ENCODE data around the gene SNX20.

Gene SNX20

GRCh38 chr16:50696575-50697420 is 15.7 kb upstream of the SNX20 start:
- peak; percentile 63 to 79 for DNase-seq
- TF ChIP-seq GATA1 (IDR thresholded peaks at IDR 0.05; ENCODE audit: low read depth, low read length) (no peak), POLR2A (IDR thresholded peaks at IDR 0.05; ENCODE audit: low read length) (no peak)

- no peak for DNase-seq
- TF ChIP-seq GATA1 (IDR thresholded peaks at IDR 0.05; ENCODE audit: low read depth, low read length) (no peak), POLR2A (IDR thresholded peaks at IDR 0.05; ENCODE audit: low read length) (no peak)
Measured at GRCh38 chr16:50696126-50696525, 15.0 kb upstream of the SNX20 start.

DNA sequence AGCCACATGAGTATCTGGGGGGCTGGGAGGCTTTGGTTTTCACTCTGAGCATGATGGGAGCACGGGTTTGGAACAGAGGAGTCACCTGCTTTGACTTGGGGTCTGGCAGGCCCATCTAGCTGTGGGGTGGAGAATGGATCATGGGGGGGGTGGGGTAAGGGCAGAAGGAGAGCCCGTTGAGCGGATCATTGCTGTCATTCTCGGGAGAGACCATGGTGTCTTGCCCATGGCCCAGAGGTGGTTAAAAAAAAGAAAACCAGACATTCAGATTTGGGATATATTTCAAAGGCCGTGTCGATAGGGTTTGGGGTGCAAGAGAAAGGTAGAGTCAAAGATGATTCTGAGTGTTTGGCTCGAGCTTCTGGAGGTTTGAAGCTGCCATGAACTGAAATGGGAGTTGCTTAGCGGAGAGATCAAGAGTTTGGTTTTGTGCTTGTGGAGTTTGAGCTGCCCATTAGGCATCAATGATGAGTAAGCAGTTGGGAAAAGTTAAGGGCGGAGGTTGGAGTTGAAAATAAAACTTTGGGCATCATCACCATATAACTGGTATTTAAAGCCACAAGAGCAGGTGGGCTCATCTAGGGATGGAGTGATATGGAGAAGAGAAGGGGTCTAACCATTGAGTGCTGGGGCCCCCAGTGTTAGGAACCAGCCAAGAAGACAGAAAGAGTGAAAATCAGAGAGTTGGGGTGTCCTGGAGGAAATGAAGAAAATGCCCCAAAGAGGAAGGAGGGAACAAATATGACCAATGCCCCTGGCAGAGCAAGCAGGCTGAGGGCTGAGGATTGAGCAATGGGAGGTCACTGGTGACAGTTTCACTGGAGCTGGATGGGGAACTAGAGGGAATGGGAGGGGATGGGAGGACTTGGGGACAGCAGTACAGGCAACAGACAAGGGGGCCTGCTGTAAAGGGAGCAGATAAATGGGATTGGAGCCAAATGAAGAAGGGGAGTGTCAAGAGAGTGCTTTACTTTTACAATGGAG is 14.2 kb upstream of the SNX20 start:
- DNase-seq: no peak

DNA sequence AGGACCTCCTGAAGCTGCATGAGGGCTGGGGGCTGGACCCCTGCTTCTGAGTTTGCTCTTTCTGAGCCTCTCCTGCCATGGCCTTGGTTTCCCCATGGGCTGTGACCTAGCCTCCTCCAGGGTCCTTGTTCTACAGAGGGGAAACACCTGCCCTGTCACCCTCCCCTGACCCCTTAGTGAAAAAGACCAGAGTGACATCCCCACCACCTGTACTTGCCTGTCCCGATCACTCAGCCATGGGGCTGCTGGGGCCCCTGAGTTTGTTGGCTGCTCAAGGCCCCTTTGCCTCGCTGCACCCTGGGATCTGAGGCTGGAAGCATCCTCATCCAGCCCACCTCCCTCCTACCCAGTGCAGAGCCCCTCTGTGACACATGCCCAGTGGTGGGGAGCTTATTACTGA is 13.1 kb upstream of the SNX20 start:
- DNase-seq: no peak
- no peak for TF ChIP-seq GATA1 (IDR thresholded peaks at IDR 0.05; ENCODE audit: low read depth, low read length)
- TF ChIP-seq POLR2A (IDR thresholded peaks at IDR 0.05; ENCODE audit: low read length): no peak

More for the DNA sequence above, 14.2 kb upstream of the SNX20 start:
- no peak for TF ChIP-seq GATA1 (IDR thresholded peaks at IDR 0.05; ENCODE audit: low read depth, low read length)
- no peak for TF ChIP-seq POLR2A (IDR thresholded peaks at IDR 0.05; ENCODE audit: low read length)

DNA sequence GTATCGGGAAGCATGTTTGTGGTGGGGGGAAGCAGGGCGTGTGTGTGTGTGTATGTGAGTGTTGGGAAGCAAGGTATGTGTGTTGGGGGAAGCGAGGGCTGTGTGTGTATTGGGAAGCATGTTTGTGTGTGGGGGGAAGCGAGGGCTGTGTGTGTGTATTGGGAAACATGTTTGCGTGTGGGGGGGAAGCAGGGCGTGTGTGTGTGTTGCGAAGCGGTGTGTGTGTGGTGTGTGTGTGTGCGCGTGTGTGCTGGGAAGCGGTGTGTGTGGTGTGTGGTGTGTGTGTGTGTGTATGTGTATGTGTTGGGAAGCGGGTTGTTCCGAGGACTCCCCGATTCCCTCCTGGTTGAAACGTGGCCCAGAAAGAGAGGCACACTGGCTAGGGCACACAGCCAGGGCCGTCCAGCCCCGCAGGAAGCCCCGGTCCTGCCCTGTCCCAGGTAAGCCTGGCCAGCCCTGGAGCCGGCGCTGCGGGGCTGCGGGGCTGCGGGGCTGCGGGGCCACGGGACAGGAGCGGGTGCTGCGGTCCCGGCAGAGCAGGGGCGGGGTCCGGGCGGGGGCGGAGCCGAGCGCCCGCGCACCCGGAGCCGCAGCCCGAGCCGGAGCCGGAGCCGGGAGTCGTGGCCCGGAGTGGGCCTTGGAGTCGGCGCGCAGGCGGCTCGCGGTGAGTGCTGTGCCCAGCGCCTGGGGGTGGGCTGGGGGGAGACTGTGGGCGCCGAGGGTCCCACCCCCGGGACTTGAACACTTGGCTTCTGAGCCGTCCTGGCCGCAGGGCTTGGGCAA is 12.1 kb upstream of the SNX20 start, which contains the start of gene NOD2:
Gene NOD2, plus strand, starts transcription at position 608 of the 783 bp plus-strand sequence. CDS start 5,890 bp downstream, outside the sequence.
- DNase-seq: no peak
- TF ChIP-seq POLR2A (IDR thresholded peaks at IDR 0.05; ENCODE audit: low read length) (no peak), GATA1 (IDR thresholded peaks at IDR 0.05; ENCODE audit: low read depth, low read length) (no peak)

GRCh38 chr16:50692644-50692998 is 11.5 kb upstream of the SNX20 start:
- DNase-seq: no peak
- TF ChIP-seq POLR2A (IDR thresholded peaks at IDR 0.05; ENCODE audit: low read length) (no peak), GATA1 (IDR thresholded peaks at IDR 0.05; ENCODE audit: low read depth, low read length) (no peak)

DNA sequence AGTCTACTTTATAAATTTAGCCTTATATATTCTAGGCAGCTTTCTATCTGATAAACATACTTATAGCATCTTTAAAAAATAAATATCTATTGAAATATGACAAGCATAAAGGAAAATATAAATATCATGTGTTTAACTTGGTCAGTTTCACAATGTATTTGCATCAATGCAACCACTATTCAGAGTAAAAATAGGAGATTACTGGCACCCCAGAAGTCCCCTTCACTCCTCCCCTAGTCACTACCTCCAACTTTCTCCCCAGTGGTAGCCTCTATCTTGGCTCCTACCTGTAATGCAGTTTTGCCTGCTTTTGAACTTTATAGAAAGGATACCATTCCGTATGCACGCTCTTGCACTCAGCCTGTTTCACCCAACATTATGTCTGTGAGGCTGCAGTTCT is 9.1 kb upstream of the SNX20 start:
- no peak for TF ChIP-seq GATA1 (IDR thresholded peaks at IDR 0.05; ENCODE audit: low read depth, low read length)
- no peak for TF ChIP-seq POLR2A (IDR thresholded peaks at IDR 0.05; ENCODE audit: low read length)
- no peak for DNase-seq

GRCh38 chr16:50688867-50689266 is 7.8 kb upstream of the SNX20 start:
- no peak for TF ChIP-seq GATA1 (IDR thresholded peaks at IDR 0.05; ENCODE audit: low read depth, low read length)
- TF ChIP-seq POLR2A (IDR thresholded peaks at IDR 0.05; ENCODE audit: low read length): no peak
- DNase-seq: no peak

DNA sequence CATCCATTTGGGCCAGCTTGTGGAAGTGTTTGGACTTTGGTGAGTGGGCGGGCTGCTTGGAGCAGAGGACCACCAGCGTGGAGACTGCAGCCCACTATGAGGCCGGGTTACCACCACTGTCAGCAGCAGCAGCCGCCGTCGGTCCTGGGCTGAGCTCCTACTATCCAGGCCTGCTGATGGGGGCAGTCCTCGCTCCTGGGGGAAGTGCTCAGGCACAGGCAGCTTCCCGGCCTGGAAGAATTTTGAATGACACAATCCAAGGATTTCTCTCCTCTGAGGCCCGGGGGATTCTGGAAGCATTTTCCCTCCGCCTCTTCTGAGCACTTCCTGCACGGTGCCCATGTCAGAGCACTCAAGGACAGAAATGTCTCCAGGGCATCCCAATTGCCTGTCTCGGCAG is 7.0 kb upstream of the SNX20 start:
- no peak for TF ChIP-seq GATA1 (IDR thresholded peaks at IDR 0.05; ENCODE audit: low read depth, low read length)
- no peak for TF ChIP-seq POLR2A (IDR thresholded peaks at IDR 0.05; ENCODE audit: low read length)
- DNase-seq: no peak

DNA sequence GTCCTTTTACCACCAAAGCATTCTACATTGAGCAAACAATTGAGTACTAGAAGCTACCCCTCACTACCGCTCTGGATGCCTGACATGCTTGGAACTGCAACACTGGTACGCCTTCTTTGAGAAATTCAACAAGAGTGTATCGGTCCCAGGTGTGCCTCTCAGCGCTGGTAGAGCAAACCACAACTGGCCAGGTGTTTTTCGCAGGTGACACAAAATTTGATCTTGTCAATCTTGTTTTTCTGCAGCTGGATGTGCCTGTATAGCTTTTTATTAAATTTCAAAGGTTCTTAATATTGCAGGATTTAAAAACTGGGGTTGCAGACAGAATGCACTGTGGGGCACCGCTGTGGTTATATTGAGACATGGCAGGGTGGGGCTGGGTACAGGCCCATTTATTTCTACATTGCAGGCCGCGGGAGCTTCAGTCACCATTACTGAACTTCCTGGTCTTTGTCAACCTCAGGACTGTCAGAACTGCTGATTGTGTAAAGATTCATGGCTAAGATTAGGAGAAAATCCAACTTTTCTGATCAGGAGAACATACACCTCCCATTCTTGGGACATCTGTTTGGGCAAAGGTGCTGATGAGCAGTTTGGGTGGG is 4.5 kb upstream of the SNX20 start:
- no peak for TF ChIP-seq POLR2A (IDR thresholded peaks at IDR 0.05; ENCODE audit: low read length)
- TF ChIP-seq GATA1 (IDR thresholded peaks at IDR 0.05; ENCODE audit: low read depth, low read length): no peak
- no peak for DNase-seq

- no peak for DNase-seq
- TF ChIP-seq POLR2A (IDR thresholded peaks at IDR 0.05; ENCODE audit: low read length) (no peak), GATA1 (IDR thresholded peaks at IDR 0.05; ENCODE audit: low read depth, low read length) (no peak)
Measured at GRCh38 chr16:50684823-50685461, 3.8 kb upstream of the SNX20 start.

DNA sequence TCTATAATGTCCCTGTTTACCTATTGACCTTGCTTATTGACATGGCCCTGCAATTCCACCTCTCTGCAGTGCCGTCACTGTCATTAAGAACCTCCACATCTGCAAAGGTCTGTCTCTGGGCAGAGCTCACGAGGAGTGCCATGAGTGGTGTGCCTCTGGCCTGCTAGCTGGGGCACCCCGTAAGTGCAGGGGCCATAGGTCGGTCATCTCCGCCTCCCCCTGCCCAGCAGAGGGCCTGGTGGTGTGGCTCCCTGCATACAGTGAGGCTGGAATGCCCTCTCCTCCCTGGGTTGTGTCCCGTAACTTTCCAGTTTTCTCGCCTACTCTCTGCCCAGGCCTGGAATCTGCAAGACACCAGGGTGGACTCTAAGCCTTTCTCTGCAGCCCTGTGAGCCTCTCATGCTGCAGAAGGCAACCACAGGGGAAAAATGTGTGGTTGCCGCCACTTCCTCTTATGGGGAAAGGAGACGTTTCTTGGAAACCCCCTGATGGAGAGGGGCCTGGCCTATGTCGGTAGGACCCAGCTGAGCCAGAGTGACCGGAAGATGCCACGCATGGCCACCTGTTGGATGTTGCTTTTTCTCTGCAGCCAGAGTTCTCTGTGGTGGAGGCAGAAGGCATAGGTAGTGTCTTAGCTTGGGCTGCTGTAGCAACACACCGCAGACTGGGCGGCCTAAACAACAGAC is 2.7 kb upstream of the SNX20 start:
- TF ChIP-seq GATA1 (IDR thresholded peaks at IDR 0.05; ENCODE audit: low read depth, low read length) (no peak), POLR2A (IDR thresholded peaks at IDR 0.05; ENCODE audit: low read length) (no peak)
- no peak for DNase-seq

Measured in erythroblast (primary cell).